BE2C (cell line): ENCODE data around the gene RASAL3.

ENCODE experiments used
- DNase-seq: peaks from one replicate; pipeline ENCODE4 v3.0.0-alpha.2; 2020
- H3K27me3 ChIP-seq: fragments of 250-450 bp; sonication (Bioruptor Pico); 2 replicates; pipeline ENCODE4 v1.5.1; 2020; ENCODE audit warnings: mild to moderate bottlenecking
- H3K36me3 ChIP-seq: fragments of 250-450 bp; sonication (Bioruptor Pico); 2 replicates; pipeline ENCODE4 v1.5.1; 2020; ENCODE audit warnings: mild to moderate bottlenecking
- H3K4me1 ChIP-seq: fragments of 250-450 bp; sonication (Bioruptor Pico); 2 replicates; pipeline ENCODE4 v1.5.1; 2020
- H3K4me3 ChIP-seq: 2 replicates; pipeline ENCODE4 v1.5.1; 2011; ENCODE audit warnings: low read depth, low read length
- H3K9me3 ChIP-seq: fragments of 250-450 bp; sonication (Bioruptor Pico); 2 replicates; pipeline ENCODE4 v1.5.1; 2020
- TF ChIP-seq, protein P1 (sequence below): IDR thresholded peaks from 2 replicates; pipeline ENCODE4 v1.5.1; 2012; ENCODE audit warnings: mild to moderate bottlenecking, low read depth, low read length

Gene RASAL3

DNA sequence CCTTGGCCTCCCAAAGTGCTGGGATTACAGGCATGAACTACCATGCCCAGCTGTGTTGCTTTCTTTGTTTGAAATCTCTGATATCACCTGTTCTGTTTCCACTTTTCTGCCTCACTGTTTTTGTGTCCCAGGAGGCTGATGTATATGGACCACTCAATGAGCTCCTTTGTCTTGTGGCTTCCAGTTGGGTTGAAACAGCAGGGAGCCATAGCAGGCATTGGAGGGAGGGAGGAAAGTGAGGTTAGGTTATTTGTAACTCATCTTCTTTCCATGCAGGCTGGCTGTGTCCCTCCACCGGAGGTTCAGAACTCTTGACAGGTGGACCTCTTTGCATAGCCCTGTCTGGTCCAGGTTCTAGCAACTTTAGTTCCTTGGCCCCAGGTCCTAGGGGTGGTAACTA, 37.9 kb upstream of the RASAL3 start:
- Histone ChIP-seq H3K4me3 (no peak overlapping the region), H3K36me3 (no peaks in the 10 kb centered on the region), H3K9me3 (no peaks in the 10 kb centered on the region), H3K27me3 (peaks cover 7% of the 10 kb centered on the region; the same call in 1 of the 2 replicates), H3K4me1 (no peaks in the 10 kb centered on the region)
- no peak for DNase-seq
- TF ChIP-seq, protein P1, sequence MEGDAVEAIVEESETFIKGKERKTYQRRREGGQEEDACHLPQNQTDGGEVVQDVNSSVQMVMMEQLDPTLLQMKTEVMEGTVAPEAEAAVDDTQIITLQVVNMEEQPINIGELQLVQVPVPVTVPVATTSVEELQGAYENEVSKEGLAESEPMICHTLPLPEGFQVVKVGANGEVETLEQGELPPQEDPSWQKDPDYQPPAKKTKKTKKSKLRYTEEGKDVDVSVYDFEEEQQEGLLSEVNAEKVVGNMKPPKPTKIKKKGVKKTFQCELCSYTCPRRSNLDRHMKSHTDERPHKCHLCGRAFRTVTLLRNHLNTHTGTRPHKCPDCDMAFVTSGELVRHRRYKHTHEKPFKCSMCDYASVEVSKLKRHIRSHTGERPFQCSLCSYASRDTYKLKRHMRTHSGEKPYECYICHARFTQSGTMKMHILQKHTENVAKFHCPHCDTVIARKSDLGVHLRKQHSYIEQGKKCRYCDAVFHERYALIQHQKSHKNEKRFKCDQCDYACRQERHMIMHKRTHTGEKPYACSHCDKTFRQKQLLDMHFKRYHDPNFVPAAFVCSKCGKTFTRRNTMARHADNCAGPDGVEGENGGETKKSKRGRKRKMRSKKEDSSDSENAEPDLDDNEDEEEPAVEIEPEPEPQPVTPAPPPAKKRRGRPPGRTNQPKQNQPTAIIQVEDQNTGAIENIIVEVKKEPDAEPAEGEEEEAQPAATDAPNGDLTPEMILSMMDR: no peak

DNA sequence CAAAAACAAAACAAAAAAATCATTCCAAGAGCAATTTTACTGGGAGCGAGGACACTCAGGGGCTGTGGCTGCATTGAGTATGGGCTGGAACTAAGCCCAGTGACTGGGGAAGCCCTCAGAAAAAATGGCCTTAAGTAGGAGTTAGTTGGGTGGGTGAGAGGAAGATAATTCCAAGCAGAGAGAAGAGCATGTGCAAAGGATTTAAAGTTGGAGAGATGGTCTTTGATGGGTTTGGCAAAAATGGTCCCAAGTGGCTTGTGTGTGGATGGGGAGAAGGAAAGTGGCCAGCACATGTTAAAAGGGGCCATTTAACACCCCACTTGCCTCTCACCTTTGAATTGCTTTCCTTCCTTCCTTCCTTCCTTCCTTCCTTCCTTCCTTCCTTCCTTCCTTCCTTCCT, 37.3 kb upstream of the RASAL3 start:
- DNase-seq: no peak
- Histone ChIP-seq H3K27me3 (peaks cover 7% of the 10 kb centered on the region; the same call in 1 of the 2 replicates), H3K4me1 (no peaks in the 10 kb centered on the region), H3K9me3 (no peaks in the 10 kb centered on the region), H3K36me3 (no peaks in the 10 kb centered on the region), H3K4me3 (no peak overlapping the region)
- TF ChIP-seq, protein P1: no peak

- TF ChIP-seq, protein P1: no peak
- no peaks in the 10 kb centered on the region for H3K9me3 ChIP-seq
Measured at GRCh38 chr19:15498910-15499309, 34.6 kb upstream of the RASAL3 start.

GRCh38 chr19:15498156-15498858, 34.0 kb upstream of the RASAL3 start:
- TF ChIP-seq, protein P1: no peak
- no peak for DNase-seq
- H3K9me3 ChIP-seq: no peaks in the 10 kb centered on the region
- H3K4me3 ChIP-seq: no peak overlapping the region
- no peaks in the 10 kb centered on the region for H3K36me3 ChIP-seq
- peaks cover 7% of the 10 kb centered on the region; the same call in 1 of the 2 replicates for H3K27me3 ChIP-seq
- no peaks in the 10 kb centered on the region for H3K4me1 ChIP-seq

More at GRCh38 chr19:15498910-15499309, 34.6 kb upstream of the RASAL3 start:
- no peaks in the 10 kb centered on the region for H3K36me3 ChIP-seq
- H3K27me3 ChIP-seq: peaks cover 7% of the 10 kb centered on the region; the same call in 1 of the 2 replicates
- no peaks in the 10 kb centered on the region for H3K4me1 ChIP-seq
- no peak for DNase-seq
- H3K4me3 ChIP-seq: no peak overlapping the region

DNA sequence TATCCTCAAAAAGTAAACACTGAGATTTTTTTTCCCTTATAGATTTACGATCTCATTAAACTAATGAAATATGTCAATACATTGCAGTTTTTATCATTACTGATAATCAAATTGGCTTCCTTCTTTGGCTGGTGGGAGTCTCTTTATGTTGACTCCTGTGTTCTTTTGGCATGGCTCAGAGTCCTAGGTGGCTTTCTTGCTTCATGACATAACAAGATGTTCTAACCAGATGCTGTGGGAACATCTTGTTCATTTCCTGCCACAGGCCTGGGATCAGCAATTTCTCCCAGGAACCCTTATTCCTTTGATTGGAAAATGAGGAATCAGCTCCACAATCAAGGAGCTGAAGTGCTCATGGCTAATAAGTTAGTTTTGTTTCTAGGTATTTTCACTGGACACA, 30.8 kb upstream of the RASAL3 start:
- H3K36me3 ChIP-seq: no peaks in the 10 kb centered on the region
- H3K4me1 ChIP-seq: no peaks in the 10 kb centered on the region
- TF ChIP-seq, protein P1: no peak
- no peaks in the 10 kb centered on the region for H3K9me3 ChIP-seq
- H3K27me3 ChIP-seq: no peaks in the 10 kb centered on the region
- no peak for DNase-seq
- no peak overlapping the region for H3K4me3 ChIP-seq

DNA sequence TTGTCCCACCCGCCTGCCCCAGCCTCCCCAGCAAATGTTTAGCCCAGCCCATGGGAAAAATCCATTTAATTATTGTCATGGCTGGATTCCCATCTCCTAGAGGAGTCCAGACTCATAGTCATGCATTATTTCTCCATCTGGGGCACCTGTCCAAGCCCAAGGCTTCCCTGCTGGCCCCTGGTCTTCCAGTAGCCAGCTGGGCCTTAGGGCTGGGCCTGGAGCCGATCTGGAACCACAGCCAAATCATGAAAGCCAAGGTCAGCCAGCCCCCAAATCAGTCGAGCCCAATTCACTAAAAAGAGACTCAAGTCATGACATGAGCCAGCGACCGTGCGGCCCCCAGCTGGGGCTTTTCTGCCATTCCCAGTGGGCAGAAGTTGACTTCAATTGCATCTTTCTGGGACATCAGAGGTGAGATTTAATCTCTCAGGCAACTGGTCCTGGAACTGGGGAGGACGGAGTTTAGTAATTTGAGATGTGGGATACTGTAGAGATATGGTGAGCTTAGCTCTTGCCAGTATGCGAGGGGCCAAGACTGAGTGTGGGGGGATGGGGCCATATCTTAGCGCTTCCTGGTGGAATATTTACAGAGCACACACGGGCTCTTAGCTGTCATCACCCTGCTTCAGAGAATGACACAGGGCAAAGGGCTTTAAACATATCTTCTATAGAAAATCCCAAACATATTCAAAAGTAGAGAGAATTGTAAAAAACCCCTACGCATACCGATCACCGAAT, 24.3 kb upstream of the RASAL3 start:
- H3K36me3 ChIP-seq: no peaks in the 10 kb centered on the region
- H3K4me3 ChIP-seq: no peak overlapping the region
- TF ChIP-seq, protein P1: no peak
- no peak for DNase-seq
- H3K27me3 ChIP-seq: no peaks in the 10 kb centered on the region
- 0 out of 2 replicates have a peak, but pooled peaks cover 3% of the 10 kb centered on the region for H3K9me3 ChIP-seq
- H3K4me1 ChIP-seq: no peaks in the 10 kb centered on the region
